ENCODE data around the gene TRMO.

The TRMO gene

DNA sequence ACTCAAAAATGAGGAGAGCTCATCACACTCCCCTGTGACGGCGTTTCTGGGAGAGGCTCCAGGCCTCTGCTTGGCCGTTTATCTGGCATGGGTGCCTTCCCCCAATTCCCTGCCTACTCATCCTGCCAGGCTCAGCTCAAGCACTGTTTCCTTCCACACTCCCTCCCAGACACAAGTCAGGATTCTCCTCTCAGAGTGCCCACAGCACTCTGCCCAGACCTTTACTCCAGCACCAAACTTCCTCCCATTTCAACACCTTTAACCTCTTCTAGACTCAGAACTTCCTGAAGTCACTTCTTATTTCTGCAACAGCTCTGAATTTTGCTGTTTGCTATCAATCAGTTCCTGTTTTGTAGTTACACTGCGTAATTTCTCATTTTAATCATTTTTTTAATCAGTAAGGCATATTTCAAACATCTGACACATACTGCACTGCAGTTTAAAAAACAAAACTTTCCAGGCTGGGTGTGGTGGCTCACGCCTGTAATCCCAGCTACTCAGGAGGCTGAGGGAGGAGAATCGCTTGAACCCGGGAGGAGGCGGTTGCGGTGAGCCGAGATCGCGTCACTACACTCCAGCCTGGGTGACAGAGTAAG lies 16.0 kb downstream of the TRMO start:
- H3K4me1 ChIP-seq (ENCODE audit: insufficient read depth, poor library complexity, severe bottlenecking) = peaks cover 12% of the 10 kb centered on the region
- H3K36me3 ChIP-seq (ENCODE audit: low read depth) = peaks cover 12% of the 10 kb centered on the region
- no peaks in the 10 kb centered on the region for H3K27me3 ChIP-seq (ENCODE audit: insufficient read depth, poor library complexity, severe bottlenecking)
- no peak for ATAC-seq (ENCODE audit: low read depth)
- no peaks in the 10 kb centered on the region for H3K9me3 ChIP-seq (ENCODE audit: severe bottlenecking)
- TF ChIP-seq, protein P1, sequence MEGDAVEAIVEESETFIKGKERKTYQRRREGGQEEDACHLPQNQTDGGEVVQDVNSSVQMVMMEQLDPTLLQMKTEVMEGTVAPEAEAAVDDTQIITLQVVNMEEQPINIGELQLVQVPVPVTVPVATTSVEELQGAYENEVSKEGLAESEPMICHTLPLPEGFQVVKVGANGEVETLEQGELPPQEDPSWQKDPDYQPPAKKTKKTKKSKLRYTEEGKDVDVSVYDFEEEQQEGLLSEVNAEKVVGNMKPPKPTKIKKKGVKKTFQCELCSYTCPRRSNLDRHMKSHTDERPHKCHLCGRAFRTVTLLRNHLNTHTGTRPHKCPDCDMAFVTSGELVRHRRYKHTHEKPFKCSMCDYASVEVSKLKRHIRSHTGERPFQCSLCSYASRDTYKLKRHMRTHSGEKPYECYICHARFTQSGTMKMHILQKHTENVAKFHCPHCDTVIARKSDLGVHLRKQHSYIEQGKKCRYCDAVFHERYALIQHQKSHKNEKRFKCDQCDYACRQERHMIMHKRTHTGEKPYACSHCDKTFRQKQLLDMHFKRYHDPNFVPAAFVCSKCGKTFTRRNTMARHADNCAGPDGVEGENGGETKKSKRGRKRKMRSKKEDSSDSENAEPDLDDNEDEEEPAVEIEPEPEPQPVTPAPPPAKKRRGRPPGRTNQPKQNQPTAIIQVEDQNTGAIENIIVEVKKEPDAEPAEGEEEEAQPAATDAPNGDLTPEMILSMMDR (IDR thresholded peaks at IDR 0.05; ENCODE audit: poor library complexity, severe bottlenecking) = no peak
- no peak for DNase-seq (ENCODE audit: low spot score)
- no peak overlapping the region for H3K27ac ChIP-seq (ENCODE audit: poor library complexity, severe bottlenecking)
- H3K4me3 ChIP-seq (ENCODE audit: severe bottlenecking) = no peak overlapping the region

GRCh38 chr9:97905228-97905627 lies 17.1 kb downstream of the TRMO start:
- H3K4me1 ChIP-seq (ENCODE audit: insufficient read depth, poor library complexity, severe bottlenecking) = peaks cover 1% of the 10 kb centered on the region
- H3K36me3 ChIP-seq (ENCODE audit: low read depth) = peaks cover 12% of the 10 kb centered on the region; the same call in 1 of the 2 replicates
- DNase-seq (ENCODE audit: low spot score) = no peak
- no peak overlapping the region for H3K4me3 ChIP-seq (ENCODE audit: severe bottlenecking)
- TF ChIP-seq, protein P1 (IDR thresholded peaks at IDR 0.05; ENCODE audit: poor library complexity, severe bottlenecking) = no peak
- H3K27ac ChIP-seq (ENCODE audit: poor library complexity, severe bottlenecking) = no peak overlapping the region
- H3K9me3 ChIP-seq (ENCODE audit: severe bottlenecking) = no peaks in the 10 kb centered on the region
- H3K27me3 ChIP-seq (ENCODE audit: insufficient read depth, poor library complexity, severe bottlenecking) = no peaks in the 10 kb centered on the region
- ATAC-seq (ENCODE audit: low read depth) = no peak

DNA sequence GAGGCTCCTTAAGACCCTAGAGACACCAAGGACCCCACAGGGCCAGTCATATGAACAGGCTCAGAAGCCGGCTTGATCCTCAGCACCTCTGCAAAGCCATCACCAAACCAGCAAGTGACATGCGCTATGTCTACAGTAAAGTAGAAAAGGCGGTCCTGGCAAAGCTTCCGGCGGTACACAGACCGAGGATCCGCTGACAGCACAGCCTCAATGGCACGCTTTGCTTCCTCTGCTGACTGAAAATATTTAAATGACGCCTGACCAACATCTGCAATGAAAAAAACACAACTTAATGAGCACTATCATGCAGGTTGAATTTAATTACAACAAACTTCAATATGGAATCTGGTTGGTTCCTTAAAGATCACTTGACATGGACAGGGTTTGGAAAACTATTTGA lies 17.6 kb downstream of the TRMO start:
- Histone ChIP-seq H3K9me3 (ENCODE audit: severe bottlenecking) (no peaks in the 10 kb centered on the region), H3K36me3 (ENCODE audit: low read depth) (peaks cover 7% of the 10 kb centered on the region; the same call in 1 of the 2 replicates), H3K4me3 (ENCODE audit: severe bottlenecking) (no peak overlapping the region), H3K27me3 (ENCODE audit: insufficient read depth, poor library complexity, severe bottlenecking) (no peaks in the 10 kb centered on the region), H3K27ac (ENCODE audit: poor library complexity, severe bottlenecking) (no peak overlapping the region), H3K4me1 (ENCODE audit: insufficient read depth, poor library complexity, severe bottlenecking) (no peaks in the 10 kb centered on the region)
- ATAC-seq (ENCODE audit: low read depth) (no peak), DNase-seq (ENCODE audit: low spot score) (no peak)
- TF ChIP-seq, protein P1 (IDR thresholded peaks at IDR 0.05; ENCODE audit: poor library complexity, severe bottlenecking) = no peak

GRCh38 chr9:97903177-97903576 lies 19.1 kb downstream of the TRMO start:
- DNase-seq (ENCODE audit: low spot score) (no peak), ATAC-seq (ENCODE audit: low read depth) (no peak)
- no peak overlapping the region for H3K4me3 ChIP-seq (ENCODE audit: severe bottlenecking)
- H3K9me3 ChIP-seq (ENCODE audit: severe bottlenecking) = no peaks in the 10 kb centered on the region
- H3K27ac ChIP-seq (ENCODE audit: poor library complexity, severe bottlenecking) = no peak overlapping the region
- TF ChIP-seq, protein P1 (IDR thresholded peaks at IDR 0.05; ENCODE audit: poor library complexity, severe bottlenecking) = no peak
- H3K36me3 ChIP-seq (ENCODE audit: low read depth) = 0 out of 2 replicates have a peak, but pooled peaks cover 4% of the 10 kb centered on the region
- H3K4me1 ChIP-seq (ENCODE audit: insufficient read depth, poor library complexity, severe bottlenecking) = no peaks in the 10 kb centered on the region
- H3K27me3 ChIP-seq (ENCODE audit: insufficient read depth, poor library complexity, severe bottlenecking) = no peaks in the 10 kb centered on the region
